WTC11 (cell line): ENCODE results near the gene CNGA2. TPM values are rescaled to one million over a fixed set of nuclear protein-coding genes. Genes with fewer than 3 reads are reported as not detected.

ENCODE experiments used
- EMX1 ChIP-seq: fragments of 250-450 bp; sonication (Bioruptor Pico); IDR thresholded peaks from 2 replicates; pipeline ENCODE4 v1.8.0; 2021; ENCODE audit warnings: mild to moderate bottlenecking
- FOXK1 ChIP-seq: sonication (generic); formaldehyde crosslinking; IDR thresholded peaks from 2 replicates; pipeline ENCODE4 v1.8.0; 2022; ENCODE audit warnings: mild to moderate bottlenecking, moderate library complexity, missing genetic modification reagents
- HMGXB4 ChIP-seq: sonication (generic); formaldehyde crosslinking; IDR thresholded peaks from 2 replicates; pipeline ENCODE4 v1.8.1; 2023; ENCODE audit warnings: mild to moderate bottlenecking, moderate library complexity, missing genetic modification reagents
- JAZF1 ChIP-seq: fragments of 250-450 bp; sonication (Bioruptor Pico); IDR thresholded peaks from 2 replicates; pipeline ENCODE4 v1.9.0; 2021; ENCODE audit warnings: moderate library complexity, mild to moderate bottlenecking, inconsistent platforms
- JUN ChIP-seq: sonication (generic); formaldehyde crosslinking; IDR thresholded peaks from 2 replicates; pipeline ENCODE4 v1.8.0; 2023; ENCODE audit warnings: mild to moderate bottlenecking, missing genetic modification reagents
- ZMAT4 ChIP-seq: fragments of 250-450 bp; sonication (Bioruptor Pico); IDR thresholded peaks from 2 replicates; pipeline ENCODE4 v1.9.0; 2021; ENCODE audit warnings: mild to moderate bottlenecking
- ZNF232 ChIP-seq: sonication (generic); formaldehyde crosslinking; IDR thresholded peaks from 2 replicates; pipeline ENCODE4 v1.8.0; 2022; ENCODE audit warnings: mild to moderate bottlenecking, missing genetic modification reagents
- total RNA-seq: library from RNA; stranded (reverse); gene quantifications from 3 replicates; pipeline ENCODE4 v1.2.3, GENCODE V29; 2021
- TF ChIP-seq, protein P1 (sequence below): sonication (generic); formaldehyde crosslinking; IDR thresholded peaks from 2 replicates; pipeline ENCODE4 v1.8.0; 2022; ENCODE audit warnings: mild to moderate bottlenecking, missing genetic modification reagents

Gene CNGA2
- total RNA-seq, 1 experiment from 2014 or later, result not detected

DNA sequence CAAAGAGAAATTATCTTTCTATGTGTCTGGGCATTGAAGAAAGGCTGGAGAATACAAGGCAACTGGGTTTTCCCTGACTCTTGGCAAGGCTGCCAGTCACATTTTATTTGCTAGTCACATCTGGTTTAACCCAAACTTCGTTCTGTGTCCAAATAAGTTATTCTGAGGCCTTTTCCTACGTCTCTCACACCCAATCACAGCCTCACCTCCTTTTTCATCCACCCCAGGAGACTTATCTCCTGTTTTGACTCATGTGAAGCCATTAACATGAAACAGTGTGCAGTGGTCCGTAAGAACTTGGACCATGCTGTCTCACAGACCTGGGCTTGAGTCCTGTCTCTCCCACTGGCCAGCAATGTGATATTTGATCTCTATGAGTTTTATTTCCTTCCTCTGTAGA, 59.3 kb downstream of the CNGA2 start (continued):
- TF ChIP-seq JUN (CRISPR knock-in tag), result no peak
- no peak for TF ChIP-seq ZNF232 (CRISPR knock-in tag)
- no peak for TF ChIP-seq EMX1 (CRISPR knock-in tag)
- no peak for TF ChIP-seq FOXK1 (CRISPR knock-in tag)
- no peak for TF ChIP-seq ZMAT4 (CRISPR knock-in tag)
- TF ChIP-seq HMGXB4 (CRISPR knock-in tag), result no peak
- TF ChIP-seq, protein P1, sequence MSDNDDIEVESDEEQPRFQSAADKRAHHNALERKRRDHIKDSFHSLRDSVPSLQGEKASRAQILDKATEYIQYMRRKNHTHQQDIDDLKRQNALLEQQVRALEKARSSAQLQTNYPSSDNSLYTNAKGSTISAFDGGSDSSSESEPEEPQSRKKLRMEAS (CRISPR knock-in tag), result no peak
- TF ChIP-seq JAZF1 (CRISPR knock-in tag), result no peak

Other genes with a start within 250 kb of the CNGA2 start
- gene PASD1, start 171.1 kb upstream of the CNGA2 start, total RNA-seq, result 0.07 TPM in 1 of 3 replicates, not detected in the others
- gene PRRG3, start 39.3 kb upstream of the CNGA2 start, total RNA-seq, result 5.1 to 9.8 TPM (median 7.1 TPM) in 3 replicates
- gene FATE1, start 18.7 kb upstream of the CNGA2 start, total RNA-seq, result not detected in 3 replicates
- 3.2 to 11.4 TPM (median 11.3 TPM) in 3 replicates for gene MAGEA4, start 178.1 kb downstream of the CNGA2 start, total RNA-seq
- 6.5 to 12.3 TPM (median 11.7 TPM) in 3 replicates for gene GABRE, start 239.9 kb downstream of the CNGA2 start, total RNA-seq